GM23338 (cell line): ENCODE data around the gene KDM4B. TPM values are rescaled to one million over a fixed set of nuclear protein-coding genes. Genes with fewer than 3 reads are reported as not detected.

Experiments
- ATAC-seq: fragments of 200-7000 bp; cut with Tn5 transposase; 3 replicates; pipeline ENCODE4 v1.9.1; 2020
- DNase-seq: peaks from one replicate; pipeline ENCODE4 v3.0.0-alpha.2; 2015; ENCODE audit warnings: low spot score
- H2AFZ ChIP-seq: fragments of 200-600 bp; sonication (generic); 2 replicates; pipeline ENCODE4 v1.8.0; 2016; ENCODE audit warnings: antibody characterized with exemption, mild to moderate bottlenecking, moderate library complexity
- H3F3A ChIP-seq: fragments of 200-600 bp; sonication (generic); replicated peaks from 2 replicates; pipeline ENCODE4 v1.8.0; 2017; ENCODE audit warnings: antibody characterized with exemption, mixed run types, low read depth
- H3K27ac ChIP-seq: fragments of 200-600 bp; sonication (generic); 2 replicates; pipeline ENCODE4 v1.6.1; 2016; ENCODE audit warnings: low read depth
- H3K27me3 ChIP-seq: fragments of 200-600 bp; sonication (generic); 2 replicates; pipeline ENCODE4 v1.8.0; 2016; ENCODE audit warnings: mild to moderate bottlenecking, mixed run types, moderate library complexity; ENCODE audit not compliant: insufficient read depth
- H3K36me3 ChIP-seq: fragments of 200-600 bp; sonication (generic); 2 replicates; pipeline ENCODE4 v1.8.0; 2016; ENCODE audit warnings: mild to moderate bottlenecking; ENCODE audit not compliant: insufficient read depth
- H3K4me1 ChIP-seq: fragments of 200-600 bp; sonication (generic); 2 replicates; pipeline ENCODE4 v1.8.0; 2016; ENCODE audit warnings: mild to moderate bottlenecking, moderate library complexity; ENCODE audit not compliant: insufficient read depth
- H3K4me2 ChIP-seq: fragments of 200-600 bp; sonication (generic); 2 replicates; pipeline ENCODE4 v1.7.1; 2017; ENCODE audit warnings: mixed run types
- H3K4me3 ChIP-seq: fragments of 200-600 bp; sonication (generic); 2 replicates; pipeline ENCODE4 v1.6.1; 2016; ENCODE audit warnings: mixed run types
- H3K79me2 ChIP-seq: fragments of 200-600 bp; sonication (generic); replicated peaks from 2 replicates; pipeline ENCODE4 v1.8.0; 2017; ENCODE audit warnings: mild to moderate bottlenecking; ENCODE audit not compliant: insufficient read depth
- H3K9me2 ChIP-seq: fragments of 200-600 bp; sonication (generic); 2 replicates; pipeline ENCODE4 v1.8.0; 2017; ENCODE audit not compliant: insufficient read depth
- H4K20me1 ChIP-seq: fragments of 200-600 bp; sonication (generic); replicated peaks from 2 replicates; pipeline ENCODE4 v1.8.0; 2017; ENCODE audit warnings: mild to moderate bottlenecking; ENCODE audit not compliant: insufficient read depth
- H3K27ac Mint-ChIP-seq: 2 replicates; pipeline ENCODE4 v1.8.0; 2020; ENCODE audit warnings: inconsistent platforms, mild to moderate bottlenecking, moderate library complexity, mixed read lengths
- H3K27me3 Mint-ChIP-seq: 3 replicates; pipeline ENCODE4 v1.8.0; 2022; ENCODE audit warnings: low read depth, mild to moderate bottlenecking, moderate library complexity, mixed read lengths, inconsistent platforms; ENCODE audit not compliant: insufficient read depth, poor library complexity
- H3K36me3 Mint-ChIP-seq: 3 replicates; pipeline ENCODE4 v1.8.0; 2021; ENCODE audit warnings: low read depth, mild to moderate bottlenecking, inconsistent platforms, moderate library complexity, mixed read lengths
- H3K4me1 Mint-ChIP-seq: 3 replicates; pipeline ENCODE4 v1.8.0; 2020; ENCODE audit warnings: mild to moderate bottlenecking, inconsistent platforms, mixed read lengths
- H3K4me3 Mint-ChIP-seq: 3 replicates; pipeline ENCODE4 v1.8.0; 2021; ENCODE audit warnings: moderate library complexity, mild to moderate bottlenecking, inconsistent platforms, mixed read lengths
- H3K9me3 Mint-ChIP-seq: 3 replicates; pipeline ENCODE4 v1.8.0; 2020; ENCODE audit warnings: moderate library complexity, mild to moderate bottlenecking, inconsistent platforms, mixed read lengths
- CREB1 ChIP-seq: fragments of 250-450 bp; sonication (Bioruptor Pico); IDR thresholded peaks from 2 replicates; pipeline ENCODE4 v1.5.0; 2020; ENCODE audit warnings: low read depth, mild to moderate bottlenecking, moderate library complexity
- CTCF ChIP-seq, 2 experiments: fragments of 200-600 bp in 1 of 2; sonication (generic) in 1 of 2; conservative IDR thresholded peaks; 2 replicates each; pipeline versions ENCODE4 v1.5.1 to v1.6.1; 2016 to 2017; ENCODE audit warnings: antibody characterized with exemption in 2 of 2, low read depth in 2 of 2, mild to moderate bottlenecking in 2 of 2, moderate library complexity in 1 of 2
- EZH2 ChIP-seq: fragments of 200-600 bp; sonication (generic); IDR thresholded peaks from one replicate; pipeline ENCODE4 v1.8.0; 2017; ENCODE audit warnings: antibody characterized with exemption, mild to moderate bottlenecking, low read depth; ENCODE audit not compliant: unreplicated experiment
- JUNB ChIP-seq: IDR thresholded peaks from one replicate; pipeline ENCODE4 v1.6.1; 2016; ENCODE audit warnings: antibody characterized with exemption; ENCODE audit not compliant: unreplicated experiment
- NANOG ChIP-seq: IDR thresholded peaks from 2 replicates; pipeline ENCODE4 v1.6.1; 2016; ENCODE audit warnings: antibody characterized with exemption, borderline replicate concordance
- POLR2AphosphoS5 ChIP-seq: IDR thresholded peaks from 2 replicates; pipeline ENCODE4 v1.6.1; 2016; ENCODE audit warnings: antibody characterized with exemption, low read depth
- REST ChIP-seq: IDR thresholded peaks from one replicate; pipeline ENCODE4 v1.6.1; 2018; ENCODE audit warnings: antibody characterized with exemption; ENCODE audit not compliant: unreplicated experiment
- STAT1 ChIP-seq: IDR thresholded peaks from one replicate; pipeline ENCODE4 v1.6.1; 2016; ENCODE audit warnings: antibody characterized with exemption; ENCODE audit not compliant: unreplicated experiment
- ZNF114 ChIP-seq: fragments of 250-450 bp; sonication (Bioruptor Pico); IDR thresholded peaks from 2 replicates; pipeline ENCODE4 v1.5.0; 2020; ENCODE audit warnings: mild to moderate bottlenecking, moderate library complexity
- ZNF331 ChIP-seq: fragments of 250-450 bp; sonication (Bioruptor Pico); IDR thresholded peaks from 2 replicates; pipeline ENCODE4 v1.5.0; 2020; ENCODE audit warnings: low read depth, mild to moderate bottlenecking, moderate library complexity
- polyA plus RNA-seq: library from polyadenylated mRNA; unstranded; fragments of >200 nt; fragmentation: Nextera tagmentation; extraction: Ambion mirVana; gene quantifications from 2 replicates; pipeline ENCODE4 v1.2.1, GENCODE V29; 2016
- total RNA-seq: library from RNA; depleted of rRNA; stranded (reverse); fragments of >200 nt; shearing (Covaris generic); gene quantifications from 2 replicates; pipeline ENCODE4 v1.2.3, GENCODE V29; 2014
- TF ChIP-seq, protein P1 (sequence below): IDR thresholded peaks from 2 replicates; pipeline ENCODE4 v1.6.1; 2016; ENCODE audit warnings: antibody characterized with exemption

Gene KDM4B
- total and polyA plus RNA-seq, 2 experiments from 2014 or later, result 9.1 to 27.6 TPM

GRCh38 chr19:5147978-5148793 is 179.3 kb downstream of the KDM4B start:
- H3K4me3 Mint-ChIP-seq, result no peak overlapping the region

GRCh38 chr19:5148794-5149190 is 179.9 kb downstream of the KDM4B start:
- no peak overlapping the region for H3K27ac Mint-ChIP-seq
- peaks cover 12% of the 10 kb centered on the region for H3K27me3 Mint-ChIP-seq
- H3K9me3 Mint-ChIP-seq, result no peaks in the 10 kb centered on the region
- no peaks in the 10 kb centered on the region for H3K9me2 ChIP-seq
- H3K4me3 ChIP-seq, result no peak overlapping the region
- peaks cover 9% of the 10 kb centered on the region; the same call in 2 of the 3 replicates for H3K36me3 Mint-ChIP-seq
- peaks cover 17% of the 10 kb centered on the region; the same call in 2 of the 3 replicates for H3K4me1 Mint-ChIP-seq
- DNase-seq (no peak), ATAC-seq (no peak)
- H3K4me2 ChIP-seq, result no peak overlapping the region
- 0 out of 2 replicates have a peak, but pooled peaks cover 3% of the 10 kb centered on the region for H3K36me3 ChIP-seq
- no peaks in the 10 kb centered on the region for H3F3A ChIP-seq
- H2AFZ ChIP-seq, result no peak overlapping the region
- H3K27ac ChIP-seq, result no peak overlapping the region
- H3K4me1 ChIP-seq, result peaks cover 7% of the 10 kb centered on the region
- no peaks in the 10 kb centered on the region for H3K79me2 ChIP-seq
- no peaks in the 10 kb centered on the region for H3K27me3 ChIP-seq
- H3K4me3 Mint-ChIP-seq, result no peak overlapping the region
- no peaks in the 10 kb centered on the region for H4K20me1 ChIP-seq
- TF ChIP-seq JUNB (no peak), STAT1 (no peak), CREB1 (no peak), CTCF (conservative IDR thresholded peaks at IDR 0.05; ENCODE audit: low read depth in 2 of 2) (no peak), REST (no peak), ZNF331 (no peak), EZH2 (no peak), NANOG (no peak), POLR2AphosphoS5 (no peak), ZNF114 (CRISPR knock-in tag) (no peak)
- TF ChIP-seq, protein P1, sequence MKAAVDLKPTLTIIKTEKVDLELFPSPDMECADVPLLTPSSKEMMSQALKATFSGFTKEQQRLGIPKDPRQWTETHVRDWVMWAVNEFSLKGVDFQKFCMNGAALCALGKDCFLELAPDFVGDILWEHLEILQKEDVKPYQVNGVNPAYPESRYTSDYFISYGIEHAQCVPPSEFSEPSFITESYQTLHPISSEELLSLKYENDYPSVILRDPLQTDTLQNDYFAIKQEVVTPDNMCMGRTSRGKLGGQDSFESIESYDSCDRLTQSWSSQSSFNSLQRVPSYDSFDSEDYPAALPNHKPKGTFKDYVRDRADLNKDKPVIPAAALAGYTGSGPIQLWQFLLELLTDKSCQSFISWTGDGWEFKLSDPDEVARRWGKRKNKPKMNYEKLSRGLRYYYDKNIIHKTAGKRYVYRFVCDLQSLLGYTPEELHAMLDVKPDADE, result no peak

More at GRCh38 chr19:5147978-5148793, 179.3 kb downstream of the KDM4B start:
- Histone ChIP-seq H3F3A (no peaks in the 10 kb centered on the region), H3K4me3 (no peak overlapping the region), H3K4me1 (peaks cover 7% of the 10 kb centered on the region), H3K79me2 (no peaks in the 10 kb centered on the region), H3K27me3 (no peaks in the 10 kb centered on the region), H3K27ac (no peak overlapping the region), H3K36me3 (0 out of 2 replicates have a peak, but pooled peaks cover 3% of the 10 kb centered on the region), H3K9me2 (no peaks in the 10 kb centered on the region), H2AFZ (no peak overlapping the region), H4K20me1 (no peaks in the 10 kb centered on the region), H3K4me2 (no peak overlapping the region)
- H3K9me3 Mint-ChIP-seq, result no peaks in the 10 kb centered on the region
- ATAC-seq (no peak), DNase-seq (no peak)
- peaks cover 17% of the 10 kb centered on the region; the same call in 2 of the 3 replicates for H3K4me1 Mint-ChIP-seq
- H3K27ac Mint-ChIP-seq, result peak overlapping the region; percentile 70; the same call in 1 of the 2 replicates
- peaks cover 9% of the 10 kb centered on the region; the same call in 2 of the 3 replicates for H3K36me3 Mint-ChIP-seq
- TF ChIP-seq, protein P1, result no peak
- TF ChIP-seq EZH2 (no peak), NANOG (no peak), POLR2AphosphoS5 (no peak)
- peaks cover 12% of the 10 kb centered on the region for H3K27me3 Mint-ChIP-seq
